Left lung (tissue), 10 donors: ENCODE data around the gene CCDC71. TPM values are rescaled to one million over a fixed set of nuclear protein-coding genes. Genes with fewer than 3 reads are reported as not detected.

ENCODE experiments used
- ATAC-seq: fragments of 200-7000 bp; cut with Tn5 transposase; one replicate; pipeline ENCODE4 v1.9.1; 2020; ENCODE audit warnings: moderate library complexity
- DNase-seq, 4 donors: peaks; one replicate each; pipeline ENCODE4 v3.0.0-alpha.2; 2013 to 2020
- H3K27ac ChIP-seq, 2 donors: fragments of 200-600 bp; sonication (generic) in 1 of 2; one replicate each; pipeline versions ENCODE4 v1.5.0 to v1.8.0; 2020 to 2021
- H3K27me3 ChIP-seq, 2 donors: fragments of 200-600 bp; sonication (generic) in 1 of 2; one replicate each; pipeline versions ENCODE4 v1.5.0 to v1.8.0; 2020 to 2021
- H3K36me3 ChIP-seq, 2 donors: fragments of 200-600 bp; sonication (generic) in 1 of 2; one replicate each; pipeline versions ENCODE4 v1.5.0 to v1.8.0; 2020 to 2021
- H3K4me1 ChIP-seq, 2 donors: fragments of 200-600 bp; one replicate each; pipeline ENCODE4 v1.8.0; 2021
- H3K4me3 ChIP-seq, 2 donors: fragments of 200-600 bp; sonication (generic) in 1 of 2; one replicate each; pipeline versions ENCODE4 v1.5.0 to v1.8.0; 2020 to 2021; ENCODE audit warnings: mild to moderate bottlenecking in 1 of 2
- H3K9me3 ChIP-seq, 2 donors: fragments of 200-600 bp; sonication (generic) in 1 of 2; one replicate each; pipeline versions ENCODE4 v1.5.0 to v1.8.0; 2020 to 2021
- intact Hi-C, 2 donors: fragments of 100-400 bp; cut with DNase I; formaldehyde crosslinking; loops; one replicate each; pipeline versions ENCODE4 v1.11.2 to v1.14.2; 2022
- polyA plus RNA-seq, 6 donors: library from polyadenylated mRNA; unstranded; fragments of 120-200 nt; gene quantifications; one replicate each; pipeline ENCODE4 v1.2.1, GENCODE V29; 2013; ENCODE audit not compliant: insufficient read length in 6 of 6
- total RNA-seq, 2 donors: library from RNA; stranded (reverse); fragmentation: NEBNext Ultra II Directional; extraction: Animal tissue kit (Norgen Biotek cat#: 25700); gene quantifications; one replicate each; pipeline ENCODE4 v1.2.1, GENCODE V29; 2021
- TF ChIP-seq, protein P1 (sequence below), 2 donors: fragments of 200-600 bp; sonication (generic) in 1 of 2; IDR thresholded peaks; one replicate each; pipeline versions ENCODE4 v1.5.0 to v1.8.0; 2021; ENCODE audit warnings: antibody characterized with exemption in 2 of 2
- donor health status: DM: no; HTN: yes; CAD: no.
- donor health status: DM: no; HTN: no; CAD: no.

CCDC71 gene
- total and polyA plus RNA-seq, 8 donors = 15.8 to 24.9 (median 20.5) TPM

DNA sequence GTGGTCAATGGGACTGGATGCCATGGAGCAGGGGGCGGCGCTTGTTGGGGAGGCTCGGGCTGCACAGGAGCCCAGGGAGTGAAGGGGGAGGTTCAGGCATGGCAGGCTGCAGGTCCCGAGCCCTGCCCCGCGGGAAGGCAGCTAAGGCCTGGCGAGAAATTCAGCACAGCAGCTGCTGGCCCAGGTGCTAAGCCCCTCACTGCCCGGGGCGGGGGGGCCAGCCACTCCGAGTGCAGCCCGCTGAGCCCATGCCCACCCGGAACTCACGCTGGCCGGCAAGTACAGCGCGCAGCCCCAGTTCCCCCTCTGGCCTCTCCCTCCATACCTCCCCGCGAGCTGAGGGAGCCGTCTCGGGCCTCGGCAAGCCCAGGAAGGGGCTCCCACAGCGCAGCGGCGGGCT is 16.6 kb upstream of the CCDC71 start:
- Histone ChIP-seq H3K4me1 (no peaks in the 10 kb centered on the region), H3K9me3 (no peaks in the 10 kb centered on the region), H3K27ac (no peak overlapping the region), H3K27me3 (no peaks in the 10 kb centered on the region), H3K4me3 (no peak overlapping the region), H3K36me3 (no peaks in the 10 kb centered on the region)
- DNase-seq (no peak), ATAC-seq (no peak)
- intact Hi-C loops = no loop called here
- TF ChIP-seq, protein P1, sequence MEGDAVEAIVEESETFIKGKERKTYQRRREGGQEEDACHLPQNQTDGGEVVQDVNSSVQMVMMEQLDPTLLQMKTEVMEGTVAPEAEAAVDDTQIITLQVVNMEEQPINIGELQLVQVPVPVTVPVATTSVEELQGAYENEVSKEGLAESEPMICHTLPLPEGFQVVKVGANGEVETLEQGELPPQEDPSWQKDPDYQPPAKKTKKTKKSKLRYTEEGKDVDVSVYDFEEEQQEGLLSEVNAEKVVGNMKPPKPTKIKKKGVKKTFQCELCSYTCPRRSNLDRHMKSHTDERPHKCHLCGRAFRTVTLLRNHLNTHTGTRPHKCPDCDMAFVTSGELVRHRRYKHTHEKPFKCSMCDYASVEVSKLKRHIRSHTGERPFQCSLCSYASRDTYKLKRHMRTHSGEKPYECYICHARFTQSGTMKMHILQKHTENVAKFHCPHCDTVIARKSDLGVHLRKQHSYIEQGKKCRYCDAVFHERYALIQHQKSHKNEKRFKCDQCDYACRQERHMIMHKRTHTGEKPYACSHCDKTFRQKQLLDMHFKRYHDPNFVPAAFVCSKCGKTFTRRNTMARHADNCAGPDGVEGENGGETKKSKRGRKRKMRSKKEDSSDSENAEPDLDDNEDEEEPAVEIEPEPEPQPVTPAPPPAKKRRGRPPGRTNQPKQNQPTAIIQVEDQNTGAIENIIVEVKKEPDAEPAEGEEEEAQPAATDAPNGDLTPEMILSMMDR (IDR thresholded peaks at IDR 0.05) = no peak

DNA sequence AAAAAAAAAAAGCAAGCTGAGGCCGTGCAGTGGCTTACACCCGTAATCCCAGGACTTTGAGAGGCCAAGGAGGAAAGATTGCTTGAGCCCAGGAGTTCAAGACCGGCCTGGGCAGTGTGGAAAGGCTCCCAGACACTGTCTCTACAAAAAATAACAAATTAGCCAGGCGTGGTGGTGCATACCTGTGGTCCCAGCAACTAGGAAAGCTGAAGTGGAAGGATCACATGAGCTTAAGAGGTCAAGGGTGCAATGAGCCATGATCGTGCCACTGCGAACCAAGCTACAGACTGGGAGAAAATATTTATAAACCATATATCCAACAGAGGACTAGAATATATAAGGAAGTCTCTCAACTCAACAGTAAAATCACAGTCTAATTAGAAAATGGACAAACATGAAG is 15.2 kb upstream of the CCDC71 start:
- H3K27me3 ChIP-seq = no peaks in the 10 kb centered on the region
- ATAC-seq (no peak), DNase-seq (no peak)
- H3K27ac ChIP-seq = no peak overlapping the region
- TF ChIP-seq, protein P1 (IDR thresholded peaks at IDR 0.05) = no peak
- no peaks in the 10 kb centered on the region for H3K9me3 ChIP-seq
- intact Hi-C loops = no loop called here
- H3K4me3 ChIP-seq = no peak overlapping the region
- no peaks in the 10 kb centered on the region for H3K4me1 ChIP-seq
- no peaks in the 10 kb centered on the region for H3K36me3 ChIP-seq

DNA sequence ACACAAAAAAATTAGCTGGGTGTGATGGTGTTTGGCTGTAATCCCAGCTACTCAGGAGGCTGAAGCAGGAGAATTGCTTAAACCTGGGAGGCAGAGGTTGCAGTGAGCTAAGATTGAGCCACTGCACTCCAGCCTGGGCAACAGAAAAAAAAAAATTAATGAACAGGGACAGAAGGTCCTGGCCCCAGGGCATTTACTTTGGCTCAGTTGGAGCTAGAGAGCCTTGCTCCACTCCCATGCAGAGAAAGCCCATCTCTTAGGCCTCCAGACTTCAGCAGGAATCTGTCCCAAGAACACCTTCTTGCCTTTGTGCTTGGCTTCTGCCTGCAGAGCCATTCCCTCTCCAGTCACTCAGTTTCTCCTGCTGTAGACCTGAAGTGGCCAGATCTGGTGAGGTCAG is 14.0 kb upstream of the CCDC71 start:
- Histone ChIP-seq H3K36me3 (peaks cover 0 to 10% of the 10 kb centered on the region in 2 donors), H3K9me3 (no peaks in the 10 kb centered on the region), H3K4me3 (no peak overlapping the region), H3K27ac (no peak overlapping the region), H3K4me1 (no peaks in the 10 kb centered on the region), H3K27me3 (no peaks in the 10 kb centered on the region)
- TF ChIP-seq, protein P1 (IDR thresholded peaks at IDR 0.05) = no peak
- ATAC-seq = no peak
- DNase-seq = no peak
- intact Hi-C loops = no loop called here

DNA sequence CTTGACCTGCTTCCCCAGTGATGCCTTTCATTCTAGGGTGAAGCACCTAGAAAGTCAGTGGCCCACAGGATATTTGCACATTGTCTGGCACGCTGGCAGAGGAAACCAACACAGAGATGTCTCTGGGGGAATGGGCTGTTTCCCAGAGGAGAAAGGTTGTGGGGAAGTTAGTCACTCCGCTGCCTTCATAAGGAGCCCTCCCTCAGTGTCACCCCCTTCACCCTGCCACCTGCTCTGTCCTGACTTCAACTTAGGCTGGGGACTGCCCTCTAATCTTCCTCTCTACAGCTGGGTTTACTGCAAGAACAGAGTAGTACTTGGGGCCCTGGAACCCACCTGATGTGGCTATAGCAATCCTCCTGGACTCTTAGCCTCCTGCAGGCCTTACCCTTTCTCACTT is 10.9 kb upstream of the CCDC71 start:
- Histone ChIP-seq H3K9me3 (no peaks in the 10 kb centered on the region), H3K4me1 (peaks cover 14 to 22% of the 10 kb centered on the region in 2 donors), H3K4me3 (no peak overlapping the region), H3K36me3 (peaks cover 0 to 21% of the 10 kb centered on the region in 2 donors), H3K27ac (no peak overlapping the region), H3K27me3 (no peaks in the 10 kb centered on the region)
- TF ChIP-seq, protein P1 (IDR thresholded peaks at IDR 0.05) = no peak
- no peak for DNase-seq
- intact Hi-C loops = loop anchor here in 1 of 2 donors (10.0 kb wide), 1 partner anchor 118 kb away; no protein-coding TSS in a partner anchor
- no peak for ATAC-seq

DNA sequence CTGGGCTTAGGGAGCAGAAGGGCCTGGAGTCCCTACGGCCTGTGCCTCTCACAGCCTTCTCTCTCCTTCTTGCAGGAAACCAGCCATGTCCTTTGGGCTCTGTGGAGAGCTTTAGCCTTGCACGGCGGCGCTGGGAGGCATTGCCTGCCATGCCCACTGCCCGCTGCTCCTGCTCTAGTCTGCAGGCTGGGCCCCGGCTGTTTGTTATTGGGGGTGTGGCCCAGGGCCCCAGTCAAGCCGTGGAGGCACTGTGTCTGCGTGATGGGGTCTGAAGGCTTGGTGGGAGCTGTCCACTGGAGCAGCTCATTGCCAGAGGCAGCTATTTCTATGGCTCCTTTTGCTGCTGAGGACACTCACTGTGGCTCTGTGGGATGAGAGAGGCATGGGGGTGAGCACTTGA is 9.4 kb upstream of the CCDC71 start:
- intact Hi-C loops = loop anchor here in 1 of 2 donors (10.0 kb wide), 1 partner anchor 119 kb away; no protein-coding TSS in a partner anchor
- no peak for ATAC-seq
- Histone ChIP-seq H3K27ac (no peak overlapping the region), H3K9me3 (no peaks in the 10 kb centered on the region), H3K36me3 (peaks cover 0 to 21% of the 10 kb centered on the region in 2 donors), H3K4me3 (no peak overlapping the region), H3K27me3 (no peaks in the 10 kb centered on the region), H3K4me1 (peaks cover 15 to 34% of the 10 kb centered on the region in 2 donors)
- no peak for DNase-seq
- TF ChIP-seq, protein P1 (IDR thresholded peaks at IDR 0.05) = no peak
